HG02759 (cell line): ENCODE measurements around the gene KRT79.

Experiments used
- ATAC-seq: cut with Tn5 transposase; IDR thresholded peaks from one replicate; pipeline ENCODE4 v1.9.1; 2021; ENCODE audit warnings: mild to moderate bottlenecking, moderate library complexity; ENCODE audit not compliant: unreplicated experiment

The KRT79 gene

GRCh38 chr12:52836042-52836466 is 1.9 kb upstream of the KRT79 start:
- no peak for ATAC-seq

GRCh38 chr12:52835271-52836041 is 1.3 kb upstream of the KRT79 start:
- no peak for ATAC-seq

GRCh38 chr12:52834727-52835001 is 553 bp upstream of the KRT79 start:
- no peak for ATAC-seq

GRCh38 chr12:52832985-52833905 is 866 bp downstream of the KRT79 start:
- ATAC-seq = no peak

- ATAC-seq = no peak
Measured at GRCh38 chr12:52832451-52832850, 1.7 kb downstream of the KRT79 start.

GRCh38 chr12:52831251-52831650 is 2.9 kb downstream of the KRT79 start:
- no peak for ATAC-seq

- no peak for ATAC-seq
Measured at GRCh38 chr12:52829986-52830770, 3.9 kb downstream of the KRT79 start.

GRCh38 chr12:52828591-52829021 is 5.5 kb downstream of the KRT79 start:
- ATAC-seq = no peak

- no peak for ATAC-seq
Measured at GRCh38 chr12:52828156-52828555, 6.0 kb downstream of the KRT79 start.

GRCh38 chr12:52827499-52828090 is 6.5 kb downstream of the KRT79 start:
- ATAC-seq = no peak

GRCh38 chr12:52826611-52827498 is 7.3 kb downstream of the KRT79 start:
- ATAC-seq = no peak

GRCh38 chr12:52825961-52826360 is 8.2 kb downstream of the KRT79 start:
- ATAC-seq = no peak

- no peak for ATAC-seq
Measured at GRCh38 chr12:52824741-52825410, 9.2 kb downstream of the KRT79 start.

GRCh38 chr12:52823761-52824450 is 10.2 kb downstream of the KRT79 start:
- ATAC-seq = no peak

GRCh38 chr12:52822771-52823510 is 11.2 kb downstream of the KRT79 start:
- ATAC-seq = no peak

GRCh38 chr12:52821826-52822660 is 12.1 kb downstream of the KRT79 start:
- ATAC-seq = no peak

GRCh38 chr12:52821071-52821730 is 12.9 kb downstream of the KRT79 start:
- no peak for ATAC-seq
